GM13977 (cell line): ENCODE measurements around the gene WASF3.

Experiments used
- DNase-seq: peaks from one replicate; pipeline ENCODE4 v3.0.0; 2012; ENCODE audit warnings: low spot score
- in situ Hi-C: fragments of 300-500 bp; cut with MboI; formaldehyde crosslinking; loops from one replicate; pipeline ENCODE4 v1.12.0; 2022; ENCODE audit warnings: low sequenced_read_pairs, low pct_unique_long_range_greater_than_20kb, mixed read lengths, inconsistent platforms; ENCODE audit not compliant: unreplicated experiment
- TF ChIP-seq, protein P1 (sequence below): IDR thresholded peaks from 2 replicates; pipeline ENCODE4 v1.5.1; 2012; ENCODE audit warnings: mild to moderate bottlenecking, control low read depth; ENCODE audit not compliant: insufficient read depth; ENCODE audit errors: extremely low read depth, missing control alignments

WASF3 gene

DNA sequence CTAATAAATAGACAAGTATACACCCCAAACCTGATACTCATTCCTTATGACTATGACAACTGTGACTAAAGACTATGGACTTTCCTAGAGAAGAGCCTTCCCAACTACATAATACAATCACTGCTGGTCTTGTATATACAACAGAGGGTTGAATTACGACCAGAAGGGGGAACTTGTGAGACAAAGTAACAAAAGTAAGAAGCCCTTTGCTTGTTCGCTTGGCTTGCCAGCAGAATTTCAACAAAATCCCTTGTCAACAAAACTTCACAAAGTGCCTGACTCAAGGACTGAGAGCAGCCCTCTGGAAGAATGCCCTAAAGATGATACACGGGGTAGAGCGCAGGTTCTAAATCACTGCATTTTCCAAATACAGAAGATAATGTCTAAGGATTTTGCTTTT, 99.4 kb downstream of the WASF3 start:
- in situ Hi-C loops, result no loop called here
- TF ChIP-seq, protein P1, sequence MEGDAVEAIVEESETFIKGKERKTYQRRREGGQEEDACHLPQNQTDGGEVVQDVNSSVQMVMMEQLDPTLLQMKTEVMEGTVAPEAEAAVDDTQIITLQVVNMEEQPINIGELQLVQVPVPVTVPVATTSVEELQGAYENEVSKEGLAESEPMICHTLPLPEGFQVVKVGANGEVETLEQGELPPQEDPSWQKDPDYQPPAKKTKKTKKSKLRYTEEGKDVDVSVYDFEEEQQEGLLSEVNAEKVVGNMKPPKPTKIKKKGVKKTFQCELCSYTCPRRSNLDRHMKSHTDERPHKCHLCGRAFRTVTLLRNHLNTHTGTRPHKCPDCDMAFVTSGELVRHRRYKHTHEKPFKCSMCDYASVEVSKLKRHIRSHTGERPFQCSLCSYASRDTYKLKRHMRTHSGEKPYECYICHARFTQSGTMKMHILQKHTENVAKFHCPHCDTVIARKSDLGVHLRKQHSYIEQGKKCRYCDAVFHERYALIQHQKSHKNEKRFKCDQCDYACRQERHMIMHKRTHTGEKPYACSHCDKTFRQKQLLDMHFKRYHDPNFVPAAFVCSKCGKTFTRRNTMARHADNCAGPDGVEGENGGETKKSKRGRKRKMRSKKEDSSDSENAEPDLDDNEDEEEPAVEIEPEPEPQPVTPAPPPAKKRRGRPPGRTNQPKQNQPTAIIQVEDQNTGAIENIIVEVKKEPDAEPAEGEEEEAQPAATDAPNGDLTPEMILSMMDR, result no peak
- no peak for DNase-seq

DNA sequence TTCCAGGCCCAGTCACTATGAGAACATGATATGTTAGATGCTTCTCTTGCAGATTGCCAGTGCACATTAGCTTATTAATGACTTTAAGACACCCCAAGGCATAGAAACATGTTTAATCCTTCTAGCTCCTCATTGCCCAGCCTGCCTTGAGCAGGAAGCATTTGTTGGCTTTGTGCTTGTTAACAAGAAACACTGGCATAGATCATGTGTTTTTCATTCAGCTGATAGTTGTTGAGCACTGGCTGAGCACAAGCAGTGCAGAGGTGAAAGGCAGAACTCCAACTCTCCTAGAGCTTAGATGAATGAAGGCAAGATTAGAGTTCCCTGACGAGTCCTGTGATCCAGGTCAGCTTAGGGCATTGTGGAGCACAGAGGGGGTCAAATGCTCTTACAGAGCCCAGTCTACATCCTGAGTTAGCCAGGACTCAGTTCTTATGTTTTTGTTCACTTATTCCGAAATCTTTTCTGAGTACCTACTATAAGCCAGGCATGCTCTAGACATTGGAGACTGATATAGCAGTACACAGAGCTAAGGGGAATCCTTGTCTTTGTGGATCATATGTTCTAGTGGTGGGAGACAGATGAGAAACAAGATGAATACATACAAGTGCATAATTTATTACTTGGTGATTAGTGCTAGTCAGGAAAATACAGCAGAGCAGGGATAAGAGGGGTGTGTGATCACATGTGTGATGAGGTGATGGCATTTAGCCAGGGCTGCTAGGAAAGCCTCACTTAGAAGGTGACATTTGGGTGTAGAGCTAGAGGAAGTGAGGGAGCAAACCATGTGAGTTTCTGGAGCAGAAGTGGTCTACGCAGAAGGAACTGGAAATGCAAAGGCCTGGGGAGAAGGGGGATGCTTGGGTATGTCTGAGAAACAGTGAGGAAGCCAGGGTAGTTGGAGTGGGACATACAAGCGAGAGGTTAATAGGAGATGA, 101.2 kb downstream of the WASF3 start:
- TF ChIP-seq, protein P1, result no peak
- in situ Hi-C loops, result no loop called here
- DNase-seq, result no peak

DNA sequence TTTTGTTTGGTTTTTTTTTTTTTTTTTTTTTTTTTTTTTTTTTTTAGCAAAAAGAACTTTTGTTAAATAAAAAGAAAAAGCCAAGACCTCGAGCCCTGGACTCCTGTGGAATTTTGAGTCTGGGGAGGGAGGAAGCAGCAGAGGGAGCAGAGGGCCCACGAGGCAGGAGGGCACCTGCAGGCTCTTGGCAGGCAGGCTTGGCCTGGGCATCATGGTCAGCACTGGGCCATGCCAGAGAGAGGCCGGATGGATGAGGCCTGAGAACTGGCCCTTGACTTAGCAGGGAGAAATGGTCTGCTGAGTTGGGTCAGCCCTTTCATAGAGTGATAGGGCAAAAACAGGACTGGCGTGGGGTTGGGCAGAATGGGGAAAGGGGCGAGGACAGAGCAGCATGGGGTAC, 102.7 kb downstream of the WASF3 start:
- in situ Hi-C loops, result no loop called here
- DNase-seq, result no peak
- TF ChIP-seq, protein P1, result no peak

DNA sequence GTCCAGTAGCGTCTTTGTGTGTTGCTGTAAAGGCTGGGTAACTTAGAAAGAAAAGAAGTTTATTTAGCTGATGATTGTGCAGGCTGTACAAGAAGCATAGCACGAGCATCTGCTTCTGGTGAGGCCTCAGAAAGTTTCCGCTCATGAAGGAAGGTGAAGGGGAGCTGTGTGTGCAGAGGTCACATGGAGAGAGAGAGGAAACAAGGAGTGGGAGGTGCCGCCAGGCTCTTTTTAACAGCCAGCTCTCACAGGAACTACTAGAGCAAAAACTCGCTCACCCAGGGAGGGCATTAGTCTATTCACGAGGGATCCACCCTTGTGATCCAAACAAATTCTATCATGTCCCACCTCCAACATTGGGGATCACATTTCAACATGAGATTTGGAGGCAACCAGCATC, 103.3 kb downstream of the WASF3 start:
- in situ Hi-C loops, result no loop called here
- TF ChIP-seq, protein P1, result no peak
- DNase-seq, result no peak

DNA sequence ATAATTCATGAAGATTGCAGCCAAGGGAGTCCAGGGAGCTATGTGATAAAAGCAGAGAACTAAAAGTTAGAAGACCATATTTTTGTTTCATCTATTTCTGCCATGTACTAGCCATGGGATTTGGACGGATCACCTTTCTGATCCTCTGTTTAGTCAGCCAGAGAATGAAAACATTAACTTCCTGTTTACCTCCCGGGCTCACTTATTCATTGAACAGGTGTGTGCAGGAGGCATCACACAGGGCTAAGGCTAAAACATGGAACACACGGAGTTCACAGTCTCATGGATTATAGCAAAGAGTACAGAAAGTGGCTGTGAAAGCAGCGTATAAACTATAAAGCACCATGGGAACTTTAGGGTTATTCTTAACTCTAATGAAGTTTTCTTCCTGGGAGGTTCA, 106.3 kb downstream of the WASF3 start:
- TF ChIP-seq, protein P1, result no peak
- in situ Hi-C loops, result no loop called here
- no peak for DNase-seq

DNA sequence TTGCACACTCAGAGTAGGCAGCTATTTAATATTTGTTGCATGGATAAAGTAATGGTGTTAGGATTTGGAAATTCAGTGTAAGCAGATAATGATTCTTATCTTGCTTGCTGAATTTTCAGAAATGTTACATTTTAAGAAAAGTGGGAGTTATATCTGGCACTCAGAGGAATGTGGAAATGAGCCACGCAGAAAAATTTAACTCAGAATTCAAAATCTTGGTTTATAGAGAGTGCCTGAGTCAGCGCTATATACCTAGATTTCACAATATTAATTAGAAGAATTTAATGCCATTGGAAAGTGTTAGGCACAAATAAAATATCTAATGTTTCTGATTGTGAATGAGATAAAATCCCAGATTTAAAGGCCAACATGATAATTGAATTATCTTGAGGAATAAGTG, 106.8 kb downstream of the WASF3 start:
- in situ Hi-C loops, result no loop called here
- no peak for DNase-seq
- TF ChIP-seq, protein P1, result no peak

DNA sequence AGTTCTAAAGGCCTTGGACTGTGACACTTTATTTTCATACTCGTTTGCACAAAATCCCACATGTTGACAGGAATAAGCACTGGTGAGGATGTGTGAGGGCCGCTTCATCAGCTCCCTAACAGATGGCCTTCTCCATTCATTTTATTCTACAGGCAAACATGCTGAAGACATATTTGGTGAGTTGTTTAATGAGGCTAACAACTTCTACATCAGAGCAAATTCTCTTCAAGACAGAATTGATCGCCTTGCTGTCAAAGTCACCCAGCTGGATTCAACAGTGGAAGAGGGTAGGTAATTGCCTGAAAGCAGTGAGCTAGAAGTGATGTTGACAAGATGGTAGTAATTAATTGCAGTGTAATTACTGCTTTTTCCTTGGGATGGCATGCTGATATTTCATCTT, 107.4 kb downstream of the WASF3 start:
- in situ Hi-C loops, result no loop called here
- DNase-seq, result no peak
- TF ChIP-seq, protein P1, result no peak
